GM12878 (cell line): ENCODE data around the gene PSORS1C2. TPM values are rescaled to one million over a fixed set of nuclear protein-coding genes. Genes with fewer than 3 reads are reported as not detected.
A peak's percentile ranks its signal among the peaks of the same experiment; 100 is the strongest.

Source experiments
- ATAC-seq: fragments of 200-7000 bp; cut with Tn5 transposase; 3 replicates; pipeline ENCODE4 v1.9.1; 2020; ENCODE audit warnings: mild to moderate bottlenecking, moderate library complexity
- BruUV-seq: library from RNA; stranded (reverse); fragments of 400-500 nt; replicated peaks from 2 replicates; lab custom pipeline; 2021; lab: Mats Ljungman, UMichigan
- CTCF ChIA-PET: fragments of 300-600 bp; sonication (Branson Sonifier 250); formaldehyde crosslinking; extraction: SDS; loops from one replicate; lab custom pipeline; 2021; ENCODE audit warnings: inconsistent platforms; lab: Yijun Ruan, JAX
- POLR2A ChIA-PET: fragments of 350-600 bp; formaldehyde crosslinking; extraction: SDS; loops from one replicate; lab custom pipeline; 2021; ENCODE audit warnings: inconsistent platforms; lab: Charles Lee
- RAD21 ChIA-PET: fragments of 300-600 bp; sonication (Branson Sonifier 250); formaldehyde crosslinking; loops from one replicate; lab custom pipeline; 2023; ENCODE audit warnings: antibody characterized with exemption; ENCODE audit not compliant: unreplicated experiment; lab: Charles Lee
- SMC1A ChIA-PET: fragments of 300-600 bp; sonication (Branson Sonifier 250); formaldehyde crosslinking; loops from one replicate; lab custom pipeline; 2023; ENCODE audit not compliant: unreplicated experiment, uncharacterized antibody; lab: Charles Lee
- DNase-seq: peaks from one replicate; pipeline ENCODE4 v3.0.0-alpha.2; 2011; ENCODE audit warnings: low read depth, low spot score
- FAIRE-seq: peaks from 3 replicates; lab custom pipeline; 2011; peaks lifted over from hg19 to GRCh38; lab: Jason Lieb, UNC
- H2AFZ ChIP-seq: 2 replicates; pipeline ENCODE4 v1.6.0; 2011; ENCODE audit warnings: low read depth, low read length, control low read depth; ENCODE audit not compliant: control insufficient read depth
- H3K27ac ChIP-seq: 2 replicates; pipeline ENCODE4 v1.5.1; 2011; ENCODE audit warnings: control low read depth; ENCODE audit not compliant: control insufficient read depth, insufficient read depth
- H3K27me3 ChIP-seq, 2 experiments: replicated peaks in 1 of 2; 2 replicates each; pipeline versions ENCODE4 v1.6.0 to v1.6.1; 2011; ENCODE audit warnings: low read length in 1 of 2; ENCODE audit not compliant: control insufficient read depth in 2 of 2, insufficient read depth in 2 of 2
- H3K36me3 ChIP-seq, 2 experiments: 2 replicates each; pipeline ENCODE4 v1.5.1; 2011; ENCODE audit warnings: low read length in 1 of 2; ENCODE audit not compliant: control insufficient read depth in 2 of 2, insufficient read depth in 2 of 2
- H3K4me1 ChIP-seq: 2 replicates; pipeline ENCODE4 v1.6.1; 2011; ENCODE audit warnings: mild to moderate bottlenecking, low read length, moderate library complexity, mixed read lengths; ENCODE audit not compliant: control insufficient read depth, insufficient read depth
- H3K4me2 ChIP-seq: 2 replicates; pipeline ENCODE4 v1.6.0; 2011; ENCODE audit warnings: control low read depth; ENCODE audit not compliant: control insufficient read depth, insufficient read depth
- H3K4me3 ChIP-seq: fragments of 200-600 bp; sonication (generic); 2 replicates; pipeline ENCODE4 v1.5.1; 2016
- H3K79me2 ChIP-seq: 2 replicates; pipeline ENCODE4 v1.6.0; 2011; ENCODE audit warnings: low read length; ENCODE audit not compliant: control insufficient read depth, insufficient read depth
- H3K9ac ChIP-seq: 2 replicates; pipeline ENCODE4 v1.8.0; 2011; ENCODE audit warnings: low read length, control low read depth, mixed read lengths; ENCODE audit not compliant: control insufficient read depth, insufficient read depth
- H3K9me3 ChIP-seq: replicated peaks from 3 replicates; pipeline ENCODE4 v1.5.1; 2011; ENCODE audit warnings: mild to moderate bottlenecking, low read length; ENCODE audit not compliant: control insufficient read depth, insufficient read depth
- H4K20me1 ChIP-seq: 2 replicates; pipeline ENCODE4 v1.6.0; 2011; ENCODE audit not compliant: control insufficient read depth, insufficient read depth
- CBFB ChIP-seq: IDR thresholded peaks from 2 replicates; pipeline ENCODE4 v1.6.1; 2016; ENCODE audit warnings: antibody characterized with exemption, low read depth
- CEBPZ ChIP-seq: fragments of 150-350 bp; IDR thresholded peaks from 2 replicates; pipeline ENCODE4 v1.6.1; 2016; ENCODE audit warnings: low read depth, low read length
- DPF2 ChIP-seq: fragments of 450-650 bp; IDR thresholded peaks from 2 replicates; pipeline ENCODE4 v1.6.1; 2017; ENCODE audit warnings: mild to moderate bottlenecking
- ELK1 ChIP-seq: IDR thresholded peaks from 2 replicates; pipeline ENCODE4 v1.6.1; 2012; ENCODE audit warnings: low read depth, low read length, improper control_type of control experiment
- EP300 ChIP-seq, 2 experiments: fragments of 150-350 bp in 1 of 2; IDR thresholded peaks; 2 replicates each; pipeline ENCODE4 v1.6.1; 2011 to 2012; ENCODE audit warnings: low read depth in 2 of 2, low read length in 2 of 2, borderline replicate concordance in 1 of 2, improper control_type of control experiment in 1 of 2, inconsistent platforms in 1 of 2; ENCODE audit not compliant: control insufficient read depth in 1 of 2
- MEF2B ChIP-seq: fragments of 450-650 bp; IDR thresholded peaks from 2 replicates; pipeline ENCODE4 v1.6.1; 2018; ENCODE audit warnings: mild to moderate bottlenecking, moderate library complexity; ENCODE audit not compliant: partially characterized antibody, poor library complexity, severe bottlenecking
- MTA3 ChIP-seq: IDR thresholded peaks from 2 replicates; pipeline ENCODE4 v1.6.1; 2012; ENCODE audit warnings: low read length, inconsistent platforms, borderline replicate concordance
- MXI1 ChIP-seq: fragments of 150-350 bp; IDR thresholded peaks from 2 replicates; pipeline ENCODE4 v1.6.1; 2011; ENCODE audit warnings: low read depth, mild to moderate bottlenecking, inconsistent platforms, low read length, improper control_type of control experiment
- NFYB ChIP-seq: IDR thresholded peaks from 2 replicates; pipeline ENCODE4 v1.6.1; 2011; ENCODE audit warnings: low read depth, mild to moderate bottlenecking, low read length, improper control_type of control experiment, moderate library complexity; ENCODE audit not compliant: insufficient read depth
- PAX5 ChIP-seq: IDR thresholded peaks from 2 replicates; pipeline ENCODE4 v1.6.1; 2011; ENCODE audit warnings: low read depth, low read length, borderline replicate concordance
- POLR2AphosphoS5 ChIP-seq: IDR thresholded peaks from 2 replicates; pipeline ENCODE4 v1.6.1; 2011; ENCODE audit warnings: mild to moderate bottlenecking, low read length, inconsistent platforms
- RAD51 ChIP-seq: fragments of 450-650 bp; IDR thresholded peaks from 2 replicates; pipeline ENCODE4 v1.6.1; 2016; ENCODE audit warnings: moderate library complexity, mild to moderate bottlenecking, inconsistent platforms
- SREBF2 ChIP-seq: IDR thresholded peaks from 2 replicates; pipeline ENCODE4 v1.6.1; 2012; ENCODE audit warnings: mild to moderate bottlenecking, low read length
- TARDBP ChIP-seq: IDR thresholded peaks from 2 replicates; pipeline ENCODE4 v1.6.1; 2016; ENCODE audit warnings: borderline replicate concordance
- USF2 ChIP-seq: IDR thresholded peaks from 2 replicates; pipeline ENCODE4 v1.6.1; 2011; ENCODE audit warnings: low read depth, low read length, improper control_type of control experiment, borderline replicate concordance
- ZNF622 ChIP-seq: fragments of 450-650 bp; IDR thresholded peaks from 2 replicates; pipeline ENCODE4 v1.6.1; 2017; ENCODE audit warnings: mild to moderate bottlenecking, inconsistent platforms
- WGBS: methylation state at CpG from one replicate; pipeline ENCODE4 v1.1.6; 2016; ENCODE audit warnings: low lambda C conversion rate; ENCODE audit not compliant: insufficient replicate concordance, insufficient coverage; ENCODE audit errors: missing lambda C conversion rate; 5-methylcytosine and 5-hydroxymethylcytosine counted together
- in situ Hi-C: fragments of 300-500 bp; cut with MboI; formaldehyde crosslinking; loops from 9 replicates; pipeline ENCODE4 v1.14.3; 2018; ENCODE audit warnings: mixed read lengths
- intact Hi-C: fragments of 100-400 bp; cut with micrococcal nuclease; formaldehyde crosslinking; loops from one replicate; pipeline ENCODE4 v1.14.2; 2022; ENCODE audit not compliant: unreplicated experiment
- polyA plus RNA-seq, 11 experiments: library from polyadenylated mRNA; depleted of rRNA in 4 of 11; unstranded in 6 of 11; stranded (reverse) in 5 of 11; fragments of >200 nt; fragmentation: Nextera tagmentation in 4 of 11; fragmentation: Illumina TruSeq in 1 of 11; extraction: Ambion mirVana in 4 of 11; extraction: Trizol in 1 of 11; gene quantifications; 1 replicate in 1 of 11; 2 replicates in 10 of 11; pipeline versions ENCODE4 v1.2.1 to v1.2.3, GENCODE V29; 2011 to 2016; ENCODE audit warnings: inconsistent platforms in 2 of 11, missing spikeins in 2 of 11, low read depth in 1 of 11
- total RNA-seq, 4 experiments: library from RNA; depleted of rRNA in 3 of 4; stranded (reverse); fragments of >200 nt in 3 of 4; fragmentation: Illumina TruSeq in 1 of 4; extraction: Trizol in 1 of 4; gene quantifications; 2 replicates each; pipeline versions ENCODE4 v1.2.1 to v1.2.3, GENCODE V29; 2013 to 2021

Gene PSORS1C2
- total and polyA plus RNA-seq, 10 of the 15 experiments (the other 5 are each of a cell fraction or from before 2014, with no cell fraction given): not detected

GRCh38 chr6:31186052-31186734 lies 47.3 kb upstream of the PSORS1C2 start:
- H3K4me3 ChIP-seq: peak overlapping the region; percentile 54; the same call in 1 of the 2 replicates
- ATAC-seq (peak; percentile 45), FAIRE-seq (no peak), DNase-seq (no peak)
- ChIA-PET CTCF (interaction anchor here (1.0 to 14.6 kb wide), 3 partner anchors 11 to 49 kb away, joined by 3 to 326 read pairs (median 4); partner anchors contain the start of gene PSORS1C2), POLR2A (interaction anchor here (0.7 to 1.3 kb wide), 4 partner anchors 16 to 355 kb away, joined by 3 to 5 read pairs (median 3); partner anchors contain the start of gene TCF19), RAD21 (interaction anchor here (1.8 kb wide), 1 partner anchor 28 kb away, joined by 4 read pairs; the partner anchor contains the start of genes CCHCR1 and TCF19), SMC1A (no interaction called here)
- in situ Hi-C loops (no loop called here), intact Hi-C loops (no loop called here)
- peak overlapping the region; percentile 89 for H3K9ac ChIP-seq
- H3K36me3 ChIP-seq: no peaks in the 10 kb centered on the region
- no peaks in the 10 kb centered on the region for H4K20me1 ChIP-seq
- H3K4me2 ChIP-seq: peak overlapping the region; percentile 96
- 46% methylated on average over 23 of the region's 24 CpGs for WGBS
- peaks cover 21% of the 10 kb centered on the region for H3K4me1 ChIP-seq
- H3K27me3 ChIP-seq: no peaks in the 10 kb centered on the region
- H3K79me2 ChIP-seq: no peaks in the 10 kb centered on the region; the same call in none of the 2 replicates
- H3K9me3 ChIP-seq: no peaks in the 10 kb centered on the region
- H3K27ac ChIP-seq: peak overlapping the region; percentile 96
- TSS peak; percentile 76 for BruUV-seq
- H2AFZ ChIP-seq: peak overlapping the region; percentile 90
- TF ChIP-seq PAX5 (no peak), EP300 (IDR thresholded peaks at IDR 0.05; ENCODE audit: borderline replicate concordance in 1 of 2, control insufficient read depth in 1 of 2, low read depth in 2 of 2, low read length in 2 of 2) (no peak), MTA3 (no peak), USF2 (no peak), NFYB (no peak), CEBPZ (no peak), CBFB (no peak), SREBF2 (no peak), TARDBP (no peak), MEF2B (no peak), RAD51 (no peak), ZNF622 (no peak), POLR2AphosphoS5 (no peak), MXI1 (no peak), DPF2 (peak; percentile 37; the same call in 1 of the 2 replicates), ELK1 (no peak)
